ENCODE measurements around the gene UNCX.
"Not testable (repeated sequence)": the region's sequence is repeated elsewhere in the genome, so short reads cannot be mapped to it uniquely, and the experiment has no call there.

The UNCX gene

DNA sequence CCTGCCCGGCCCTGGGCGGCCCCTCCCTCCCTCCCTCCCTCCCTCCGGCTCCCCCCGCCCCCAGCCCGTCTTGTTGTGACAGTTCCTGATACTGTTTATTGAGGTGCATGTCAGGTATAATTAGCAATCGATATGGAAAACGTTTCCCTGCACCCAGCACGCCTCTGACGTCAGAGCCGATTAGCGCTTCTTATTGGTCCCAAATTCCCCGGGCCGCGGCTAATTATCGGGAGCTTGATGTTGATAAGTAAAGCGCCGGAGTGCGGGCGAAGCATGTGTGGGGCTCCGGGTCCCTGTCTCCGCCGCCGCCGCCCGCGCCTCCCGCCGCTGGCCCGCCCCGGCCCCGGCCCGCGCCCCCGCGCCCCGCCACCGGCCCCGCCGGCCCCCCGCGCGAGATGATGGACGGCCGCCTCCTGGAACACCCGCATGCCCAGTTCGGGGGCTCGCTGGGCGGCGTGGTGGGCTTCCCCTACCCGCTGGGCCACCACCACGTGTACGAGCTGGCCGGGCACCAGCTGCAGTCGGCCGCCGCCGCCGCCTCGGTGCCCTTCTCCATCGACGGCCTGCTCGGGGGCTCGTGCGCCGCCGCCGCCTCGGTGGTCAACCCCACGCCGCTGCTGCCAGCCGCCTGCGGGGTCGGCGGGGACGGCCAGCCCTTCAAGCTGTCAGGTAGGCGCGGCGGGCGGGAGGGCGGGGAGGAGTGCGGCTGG, at the start of gene UNCX:
UNCX (plus strand) TSS at position 250 of the 710 bp plus-strand sequence; CDS start at position 396, 146 bp downstream.
- DNase-seq: peak; percentile 40

DNA sequence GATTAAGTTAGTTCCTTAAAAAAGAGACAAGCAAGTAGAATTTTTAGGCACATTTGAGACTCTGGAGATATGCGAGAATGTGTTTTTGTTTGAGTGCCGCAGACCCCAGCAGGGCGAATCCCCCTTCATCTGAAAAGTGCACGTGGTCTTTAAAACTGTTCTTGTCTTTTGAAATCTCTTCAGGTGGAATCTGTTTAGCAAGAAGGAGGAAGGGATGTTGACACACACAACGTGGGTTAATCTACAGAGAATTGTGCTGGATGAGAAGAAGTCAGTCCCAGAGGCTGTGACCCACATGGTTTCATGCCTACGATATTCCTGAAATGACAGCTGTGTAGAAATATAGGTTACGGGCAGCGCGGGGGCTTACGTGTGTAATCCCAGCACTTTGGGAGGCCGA, 45.5 kb upstream of the UNCX start:
- DNase-seq: no peak

DNA sequence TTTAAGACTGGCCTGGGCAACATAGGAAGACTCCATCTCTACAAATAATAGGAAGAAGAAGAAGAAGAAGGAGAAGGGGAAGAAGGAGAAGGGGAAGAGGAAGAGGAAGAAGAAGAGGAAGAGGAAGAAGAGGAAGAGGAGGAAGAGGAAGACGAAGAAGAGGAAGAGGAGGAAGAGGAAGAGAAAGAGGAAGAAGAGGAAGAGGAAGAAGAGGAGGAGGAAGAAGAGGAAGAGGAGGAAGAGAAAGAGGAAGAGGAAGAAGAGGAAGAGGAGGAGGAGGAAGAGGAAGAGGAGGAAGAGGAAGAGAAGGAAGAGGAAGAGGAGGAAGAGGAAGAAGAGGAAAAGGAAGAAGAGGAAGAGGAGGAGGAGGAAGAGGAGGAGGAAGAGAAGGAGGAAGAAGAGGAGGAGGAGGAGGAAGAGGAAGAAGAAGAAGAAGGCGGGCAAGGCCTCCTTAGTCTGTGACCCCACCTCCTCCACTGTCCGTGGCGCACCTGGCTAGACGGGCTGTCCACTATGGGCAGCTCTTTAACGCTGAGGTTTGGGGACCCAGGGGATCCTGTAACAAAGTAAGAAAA, 43.9 kb upstream of the UNCX start:
- no peak for DNase-seq

DNA sequence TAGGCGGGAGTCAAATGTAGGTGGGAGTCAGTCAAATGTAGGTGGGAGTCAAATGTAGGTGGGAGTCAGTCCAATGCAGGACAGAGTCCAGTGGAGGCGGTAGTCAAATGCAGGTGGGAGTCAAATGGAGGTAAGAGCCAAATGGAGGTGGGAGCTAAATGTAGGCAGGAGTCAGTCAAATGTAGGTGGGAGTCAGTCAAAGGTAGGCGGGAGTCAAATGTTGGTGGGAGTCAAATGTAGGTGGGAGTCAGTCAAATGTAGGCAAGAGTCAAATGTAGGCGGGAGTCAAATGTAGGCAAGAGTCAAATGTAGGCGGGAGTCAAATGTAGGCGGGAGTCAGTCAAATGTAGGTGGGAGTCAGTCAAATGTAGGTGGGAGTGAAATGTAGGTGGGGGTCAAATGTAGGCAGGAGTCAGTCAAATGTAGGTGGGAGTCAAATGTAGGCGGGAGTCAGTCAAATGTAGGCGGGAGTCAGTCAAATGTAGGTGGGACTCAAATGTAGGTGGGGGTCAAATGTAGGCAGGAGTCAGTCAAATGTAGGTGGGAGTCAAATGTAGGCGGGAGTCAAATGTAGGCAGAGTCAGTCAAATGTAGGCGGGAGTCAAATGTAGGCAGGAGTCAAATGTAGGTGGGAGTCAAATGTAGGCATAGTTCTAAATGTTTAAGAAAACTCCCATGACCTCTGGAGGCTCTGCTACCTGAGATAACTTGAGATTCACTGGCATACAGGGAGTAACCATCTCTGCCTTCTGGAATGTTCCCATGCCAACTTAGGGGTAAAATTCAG, 42.5 kb upstream of the UNCX start:
- DNase-seq: no peak

DNA sequence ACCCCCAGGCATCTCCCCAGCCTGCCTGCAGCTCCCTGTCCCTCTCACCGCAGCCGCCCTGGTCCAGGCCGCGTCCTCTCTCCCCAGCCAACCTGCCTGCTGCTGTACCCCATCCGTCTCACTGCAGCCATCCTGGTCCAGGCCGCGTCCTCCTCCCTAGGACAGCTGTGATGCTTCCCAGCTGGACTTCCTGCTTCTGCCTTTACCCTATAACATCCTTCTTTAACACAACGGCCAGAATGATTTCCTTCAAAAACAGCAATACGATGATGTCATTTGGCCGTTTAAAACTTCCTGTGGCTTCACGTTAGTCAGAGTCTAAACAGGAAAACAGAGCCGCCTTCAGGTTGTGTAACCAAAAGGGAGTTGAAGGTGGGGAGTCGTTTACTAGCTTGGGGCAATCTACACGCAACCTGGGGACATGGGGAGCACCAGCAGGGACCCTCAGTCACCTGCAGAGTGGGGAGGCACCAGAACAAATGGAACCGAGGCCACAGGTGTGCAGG, 40.4 kb upstream of the UNCX start:
- peak; percentile 59 for DNase-seq

DNA sequence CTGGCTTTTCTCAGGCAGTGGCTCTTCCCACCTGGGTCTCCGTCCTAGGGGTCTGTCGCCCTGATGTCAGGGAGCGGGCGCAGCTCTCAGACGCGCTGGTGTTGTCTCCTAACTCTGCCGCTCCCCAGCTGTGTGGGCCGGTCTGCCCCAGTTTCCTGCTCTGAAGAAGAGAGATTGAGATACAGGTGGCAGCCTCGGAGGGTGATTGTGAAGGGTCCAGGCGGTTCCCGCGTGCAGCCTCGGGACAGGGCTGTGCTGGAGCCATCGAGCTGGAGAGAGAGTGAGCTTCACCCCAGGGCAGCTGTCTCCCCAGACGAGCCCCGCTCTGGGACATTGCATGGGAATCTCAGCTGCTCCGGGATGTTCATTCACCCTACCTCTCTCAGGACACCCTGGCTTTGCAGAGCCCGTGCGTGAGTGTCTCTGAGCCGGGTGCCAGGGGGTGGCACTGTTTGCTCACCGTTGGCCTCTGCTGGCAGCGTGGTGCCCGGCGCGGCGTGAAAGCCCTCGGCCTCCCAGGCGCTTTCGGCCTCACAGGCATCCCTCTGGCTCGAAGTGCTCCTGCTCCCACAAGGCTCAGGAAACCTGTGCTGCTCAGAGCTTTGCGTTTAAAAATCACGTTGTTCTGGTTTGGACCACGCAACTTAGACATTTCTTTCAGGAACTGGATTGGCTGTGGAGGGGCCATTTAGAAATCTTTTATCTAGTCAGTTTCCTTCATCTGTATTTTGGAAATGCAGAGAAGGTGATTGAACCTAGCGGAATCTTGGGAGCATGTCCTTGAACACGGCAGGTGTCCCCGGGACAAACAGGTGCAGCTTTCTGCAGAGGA, 38.9 kb upstream of the UNCX start:
- DNase-seq: peak; percentile 79

DNA sequence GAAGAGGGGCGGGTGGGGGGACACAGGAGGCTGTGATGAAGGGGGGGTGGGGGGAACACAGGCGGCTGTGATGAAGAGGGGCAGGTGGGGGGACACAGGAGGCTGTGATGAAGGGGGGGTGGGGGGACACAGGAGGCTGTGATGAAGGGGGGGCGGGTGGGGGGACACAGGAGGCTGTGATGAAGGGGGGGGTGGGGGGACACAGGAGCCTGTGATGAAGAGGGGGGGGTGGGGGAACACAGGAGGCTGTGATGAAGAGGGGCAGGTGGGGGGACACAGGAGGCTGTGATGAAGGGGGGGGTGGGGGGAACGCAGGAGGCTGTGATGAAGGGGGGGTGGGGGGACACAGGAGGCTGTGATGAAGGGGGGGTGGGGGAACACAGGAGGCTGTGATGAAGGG, 36.2 kb upstream of the UNCX start:
- peak; percentile 11 for DNase-seq

DNA sequence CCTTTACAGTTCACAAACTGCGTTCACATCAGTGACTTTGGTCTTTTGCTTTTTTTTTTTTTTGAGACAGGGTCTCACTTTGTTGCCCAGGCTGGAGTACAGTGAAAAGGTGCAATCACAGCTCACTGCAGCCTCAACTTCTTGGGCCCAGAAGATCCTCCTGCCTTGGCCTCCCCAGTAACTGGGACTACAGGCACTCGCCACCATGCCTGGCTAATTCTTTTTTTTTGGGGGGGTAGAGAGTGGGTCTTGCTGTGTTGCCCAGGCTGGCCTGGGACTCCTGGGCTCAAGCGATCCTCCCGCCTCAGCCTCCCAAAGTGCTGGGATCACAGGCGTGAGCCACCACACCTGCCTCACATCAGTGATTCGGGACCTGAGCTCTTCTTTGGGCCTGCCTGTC, 35.7 kb upstream of the UNCX start:
- no peak for DNase-seq

DNA sequence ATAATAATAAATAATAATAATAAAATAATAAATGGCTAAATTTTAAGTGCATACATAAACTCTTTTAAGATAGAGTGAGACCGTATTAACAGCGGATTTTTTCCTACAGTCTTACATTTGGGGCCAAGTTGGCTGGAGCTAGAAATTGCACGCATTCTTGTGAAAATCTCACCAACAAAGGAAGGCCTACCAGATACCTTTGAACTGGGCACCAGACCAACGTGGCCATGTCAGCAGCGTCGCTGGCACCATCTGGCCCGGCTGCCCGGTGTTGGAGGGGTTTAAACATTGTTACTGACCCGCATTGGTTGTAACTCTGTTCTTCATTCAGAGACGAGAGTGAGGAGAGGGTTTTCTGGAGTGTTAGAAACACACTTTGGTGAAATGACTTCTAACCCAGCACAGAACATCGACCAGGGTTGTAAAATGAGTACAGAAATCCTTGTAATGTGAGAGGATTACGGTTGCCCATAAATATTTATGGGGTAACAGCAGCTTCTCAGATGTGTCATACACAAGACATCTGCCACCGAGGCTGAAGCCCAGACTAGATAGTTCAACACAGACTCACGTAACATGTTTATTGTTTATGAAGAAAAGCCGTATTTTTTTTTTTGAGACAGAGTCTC, 34.6 kb upstream of the UNCX start:
- DNase-seq: peak; percentile 20

DNA sequence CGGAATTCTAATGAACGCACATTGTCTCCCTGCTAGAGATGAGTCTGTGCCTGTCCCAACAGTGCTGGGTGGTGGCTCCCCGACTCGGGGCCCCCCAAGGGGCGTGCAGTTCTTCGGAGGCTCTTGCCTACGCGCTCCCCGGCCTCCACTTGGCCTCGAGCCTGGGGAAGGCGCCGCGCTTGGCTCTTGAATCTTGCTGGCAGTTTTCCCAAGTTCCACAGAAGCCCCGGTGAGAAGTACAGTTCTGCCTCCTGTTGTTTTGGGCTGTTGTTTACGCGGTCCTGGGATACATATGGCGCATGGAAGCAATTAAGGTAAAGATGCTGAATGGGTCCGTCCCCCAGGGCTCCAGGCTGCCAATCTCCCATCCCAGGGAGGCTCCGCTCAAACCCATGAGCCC, 32.6 kb upstream of the UNCX start:
- peak; percentile 71 for DNase-seq

DNA sequence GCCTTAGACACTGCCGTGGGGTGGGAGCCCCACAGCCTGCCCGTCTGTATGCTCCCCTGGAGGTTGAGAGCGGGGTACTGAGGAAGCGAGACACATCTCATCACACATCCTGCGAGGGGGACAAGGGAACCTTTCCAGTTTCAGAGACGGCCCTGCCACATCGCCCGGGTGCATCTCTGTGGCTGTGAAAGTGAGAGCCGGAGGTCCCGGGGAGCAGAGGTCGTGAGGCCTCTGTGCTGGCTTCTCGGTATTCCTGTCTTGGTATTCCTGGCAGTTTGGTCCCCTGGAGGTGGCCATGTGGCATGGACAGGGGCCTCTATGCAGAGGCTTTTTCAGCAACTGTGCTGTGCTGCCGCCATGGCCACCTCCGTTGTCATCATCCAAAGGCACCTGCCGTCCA, 30.8 kb upstream of the UNCX start:
- DNase-seq: no peak

DNA sequence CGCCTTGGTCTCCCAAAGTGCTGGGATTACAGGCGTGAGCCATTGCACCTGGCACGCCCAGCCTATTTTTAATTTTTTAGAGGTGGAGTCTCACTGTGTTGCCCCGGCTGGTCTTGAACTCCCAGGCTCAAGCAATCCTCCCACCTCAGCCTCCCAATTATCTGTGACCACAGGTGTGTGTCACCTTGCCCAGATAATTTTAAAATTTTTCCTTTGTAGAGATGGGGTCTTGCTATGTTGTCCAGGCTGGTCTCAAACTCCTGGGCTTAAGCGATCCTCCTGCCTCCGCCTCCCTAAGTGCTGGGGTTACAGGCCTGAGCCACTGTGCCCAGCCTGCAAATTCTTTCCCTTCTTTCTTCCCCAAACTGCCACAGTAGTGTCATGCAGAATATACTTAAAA, 29.8 kb upstream of the UNCX start:
- not testable (repeated sequence) for DNase-seq

DNA sequence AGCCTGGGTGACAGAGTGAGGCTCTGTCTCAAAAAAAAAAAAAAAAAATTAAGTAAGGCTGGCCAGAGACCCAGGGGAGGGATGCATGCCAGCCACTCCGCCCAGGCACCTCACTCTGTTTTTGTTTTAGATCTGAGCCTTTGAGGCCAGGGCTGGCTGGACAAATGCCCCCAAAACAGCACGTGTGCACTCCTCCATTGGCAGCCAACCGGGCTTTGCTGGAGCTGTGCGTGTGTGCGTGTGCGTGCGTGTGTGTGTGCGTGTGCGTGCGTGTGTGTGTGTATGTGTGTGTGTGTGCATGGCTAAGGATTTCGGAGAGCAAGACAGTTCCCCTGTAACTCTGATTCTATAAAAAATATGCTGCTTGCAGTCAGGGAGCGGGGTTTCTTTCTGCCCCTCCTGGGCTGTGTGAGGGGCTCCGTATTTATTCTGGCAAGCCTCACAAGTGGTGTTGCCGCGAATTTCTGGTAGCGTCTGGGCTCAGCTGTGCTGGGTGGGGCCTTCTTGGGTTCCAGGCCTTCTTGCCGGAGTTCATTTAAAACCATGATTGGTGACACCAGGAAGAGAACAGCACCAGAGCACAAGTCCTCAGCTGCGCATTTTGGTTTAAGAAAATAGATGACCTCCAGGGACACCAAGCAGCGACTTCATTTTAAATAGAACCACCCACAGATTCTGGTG, 28.1 kb upstream of the UNCX start:
- DNase-seq: no peak

DNA sequence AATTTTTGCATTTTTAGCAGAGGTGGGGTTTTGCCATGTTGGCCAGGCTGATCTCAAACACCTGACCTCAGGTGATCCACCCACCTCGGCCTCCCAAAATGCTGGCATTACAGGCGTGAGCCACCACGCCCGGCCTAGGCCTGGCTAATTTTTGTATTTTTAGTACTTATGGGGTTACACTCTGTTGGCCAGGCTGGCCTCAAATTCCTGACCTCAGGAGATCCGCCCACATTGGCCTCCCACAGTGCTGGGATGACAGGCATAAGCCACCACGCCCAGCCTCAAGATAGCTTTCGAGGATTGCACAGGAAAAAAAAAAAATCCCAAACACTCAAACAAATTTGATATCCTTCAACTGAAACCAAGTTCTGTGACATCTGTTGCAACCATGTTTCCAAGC, 26.9 kb upstream of the UNCX start:
- not testable (repeated sequence) for DNase-seq

DNA sequence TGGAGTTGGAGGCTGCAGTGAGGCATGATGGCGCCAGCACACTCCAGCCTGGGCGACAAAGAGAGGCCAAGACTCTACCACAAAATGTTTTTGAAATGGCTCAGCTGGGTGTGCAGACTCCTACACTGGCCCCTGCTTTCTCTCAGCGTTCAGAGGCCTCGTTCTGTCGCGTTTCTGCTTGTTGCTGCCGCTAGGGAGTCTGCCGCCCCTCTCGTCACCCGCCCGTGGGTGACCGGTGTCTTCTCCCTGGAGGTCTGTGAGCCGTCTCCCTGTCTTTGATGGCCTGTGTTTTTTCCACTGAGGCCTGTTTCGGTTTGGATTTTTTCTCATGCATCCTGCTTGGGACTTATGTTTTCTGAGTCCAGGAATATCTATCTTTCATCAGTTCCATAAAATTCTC, 23.6 kb upstream of the UNCX start:
- DNase-seq: no peak

DNA sequence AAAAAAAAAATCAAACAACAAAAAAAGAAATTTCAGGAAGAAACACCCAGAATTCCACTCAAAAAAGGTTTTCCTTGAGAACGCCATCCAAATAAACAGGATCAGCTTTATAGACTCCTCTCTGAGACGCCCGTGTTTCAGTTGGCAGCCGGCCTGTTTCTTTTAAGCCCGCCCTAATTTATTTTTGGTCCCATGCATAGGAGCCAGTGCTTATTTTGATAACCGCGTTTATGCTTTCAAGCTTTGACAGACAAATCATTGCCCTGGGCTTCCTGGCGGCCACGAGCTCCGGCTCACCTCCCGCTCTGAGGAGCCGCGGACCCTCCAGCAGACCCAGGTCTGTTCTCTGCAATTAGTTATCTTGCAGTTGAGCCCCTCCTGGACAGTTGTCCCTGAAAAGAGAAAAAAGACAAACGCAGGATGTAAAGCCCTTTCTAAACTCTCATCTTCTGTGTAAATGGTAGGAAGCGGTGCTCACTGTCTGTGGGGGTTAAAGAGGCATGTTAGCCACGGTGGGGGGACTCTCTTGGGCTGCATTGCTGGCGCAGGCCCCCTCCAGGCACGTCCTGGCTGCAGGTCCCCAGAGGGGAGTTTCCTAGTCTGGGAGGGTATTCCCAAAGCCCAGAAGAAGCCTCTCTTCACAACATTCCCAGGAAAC, 22.2 kb upstream of the UNCX start:
- DNase-seq: peak; percentile 69

DNA sequence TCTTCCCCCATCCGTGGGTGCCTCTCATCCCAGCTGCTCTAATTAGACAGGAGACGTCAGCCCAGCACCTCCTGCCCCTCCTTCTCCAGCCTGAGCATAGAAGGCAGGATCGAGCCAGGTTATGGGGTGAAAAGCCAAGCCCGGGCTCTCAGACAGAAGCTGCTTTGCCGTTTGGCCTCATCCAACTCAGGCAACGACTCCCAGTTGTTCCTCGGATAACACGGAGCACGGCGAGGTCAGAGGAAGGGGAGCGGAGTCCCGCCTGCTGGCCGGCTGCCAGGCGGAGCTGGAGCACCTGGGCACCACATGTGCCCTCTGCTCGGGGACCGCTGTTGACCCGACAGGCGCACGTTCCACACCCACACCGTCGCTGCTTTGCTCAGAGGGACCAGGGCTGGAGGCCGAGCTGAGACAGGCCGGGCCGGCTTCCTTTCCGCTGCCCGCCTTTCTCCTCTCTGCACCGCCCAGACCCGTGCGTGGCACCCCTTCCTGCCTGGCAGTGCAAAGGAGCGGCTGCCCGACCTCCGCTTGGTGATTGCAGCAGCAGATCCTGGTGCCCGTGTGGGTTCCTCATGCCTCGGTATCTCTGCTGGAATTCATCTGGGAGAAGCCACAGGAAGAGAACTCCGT, 21.6 kb upstream of the UNCX start:
- peak; percentile 90 for DNase-seq

DNA sequence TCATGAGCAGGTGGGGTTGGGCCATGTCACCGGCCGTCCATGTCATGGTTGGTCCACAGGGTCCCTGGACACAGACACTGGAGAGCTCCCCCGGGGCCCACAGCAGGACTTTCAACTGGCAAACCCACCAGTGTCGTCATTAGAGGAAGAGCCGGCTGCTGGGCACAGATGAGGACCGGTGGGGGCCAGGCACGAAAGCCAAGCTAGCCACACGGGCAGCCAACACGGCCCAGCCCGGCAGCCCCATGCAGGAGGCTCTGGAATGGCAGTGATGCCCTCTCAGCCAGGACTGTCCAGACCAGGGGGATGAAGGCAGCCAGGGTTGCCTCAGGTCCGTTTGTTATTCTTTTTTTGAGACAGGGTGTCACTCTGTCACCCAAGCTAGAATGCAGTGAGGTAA, 21.1 kb upstream of the UNCX start:
- no peak for DNase-seq

DNA sequence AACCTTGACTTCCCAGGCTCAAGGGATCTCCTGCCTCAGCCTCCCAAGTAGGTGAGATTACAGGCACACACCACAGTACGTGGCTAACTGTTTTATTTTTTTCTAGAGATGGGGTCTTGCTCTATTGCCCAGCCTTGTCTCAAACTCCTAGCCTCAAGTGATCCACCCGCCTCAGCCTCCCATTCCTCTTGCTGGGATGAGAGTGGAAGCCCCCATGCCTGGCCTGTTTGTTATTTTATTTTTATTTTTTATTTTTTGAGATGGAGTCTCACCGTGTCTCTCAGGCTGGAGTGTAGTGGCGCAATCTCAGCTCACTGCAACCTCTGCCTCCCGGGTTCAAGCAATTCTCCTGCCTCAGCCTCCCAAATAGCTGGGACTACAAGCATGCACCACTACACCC, 20.6 kb upstream of the UNCX start:
- not testable (repeated sequence) for DNase-seq

DNA sequence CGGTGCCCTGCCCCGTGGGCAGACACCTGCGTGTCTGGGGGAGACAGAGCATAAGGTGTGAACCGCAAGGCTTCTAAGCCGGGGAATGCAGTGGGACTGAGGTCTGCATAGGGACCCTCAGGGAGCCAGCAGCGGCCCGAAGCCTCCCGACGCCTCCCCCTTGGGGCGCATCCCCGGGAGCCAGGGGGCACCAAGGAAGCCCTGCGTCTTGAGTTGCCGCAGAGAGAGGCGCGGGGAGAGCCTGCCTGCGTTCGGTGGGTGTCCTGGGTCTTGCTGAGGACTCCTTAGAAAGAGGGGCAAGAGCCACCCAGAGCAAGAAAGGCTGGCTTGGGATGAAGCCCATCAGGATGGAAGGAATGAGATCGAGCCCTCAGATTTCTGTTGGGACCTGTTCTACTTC, 18.2 kb upstream of the UNCX start:
- DNase-seq: no peak

All from NCI-H69 (cell line).